ENCODE data around the gene MISFA.

Gene MISFA

GRCh38 chr11:18650353-18650752 is 50.8 kb downstream of the MISFA start:
- H3K27ac ChIP-seq: no peak overlapping the region
- no peaks in the 10 kb centered on the region for H3K27me3 ChIP-seq (ENCODE audit: insufficient read depth, low read depth, severe bottlenecking)
- H3K9me3 ChIP-seq (ENCODE audit: severe bottlenecking): no peaks in the 10 kb centered on the region
- H3K4me3 ChIP-seq (ENCODE audit: low read depth, low read length): no peak overlapping the region
- no peak for TF ChIP-seq CTCF (IDR thresholded peaks at IDR 0.05; ENCODE audit: low read depth, low read length)
- DNase-seq: no peak
- H3K36me3 ChIP-seq: no peaks in the 10 kb centered on the region

- H3K4me3 ChIP-seq (ENCODE audit: low read depth, low read length): no peak overlapping the region
- H3K27me3 ChIP-seq (ENCODE audit: insufficient read depth, low read depth, severe bottlenecking): no peaks in the 10 kb centered on the region
- H3K9me3 ChIP-seq (ENCODE audit: severe bottlenecking): no peaks in the 10 kb centered on the region
- H3K36me3 ChIP-seq: no peaks in the 10 kb centered on the region
- H3K27ac ChIP-seq: no peak overlapping the region
- peak; percentile 48 for DNase-seq
- TF ChIP-seq CTCF (IDR thresholded peaks at IDR 0.05; ENCODE audit: low read depth, low read length): peak; percentile 65
These were observed 51.4 kb downstream of the MISFA start for GRCh38 chr11:18650859-18651557.

Measured in WERI-Rb-1 (cell line).